Right atrium auricular region (tissue), 2 donors: ENCODE results near the gene PTAFR. TPM values are rescaled to one million over a fixed set of nuclear protein-coding genes. Genes with fewer than 3 reads are reported as not detected.

Experiments used
- DNase-seq: peaks from one replicate; pipeline ENCODE4 v3.0.0-alpha.2; 2019; ENCODE audit warnings: low spot score
- H3K27ac ChIP-seq, 2 donors: fragments of 200-600 bp; sonication (generic); 1 replicate in 1 of 2; 2 replicates in 1 of 2; pipeline ENCODE4 v1.5.1; 2016 to 2019
- H3K27me3 ChIP-seq, 2 donors: fragments of 200-600 bp; sonication (generic); one replicate each; pipeline versions ENCODE4 v1.5.1 to v1.6.0; 2017 to 2019
- H3K36me3 ChIP-seq: fragments of 200-600 bp; sonication (generic); one replicate; pipeline ENCODE4 v1.5.1; 2016
- H3K4me1 ChIP-seq, 2 donors: fragments of 200-600 bp; sonication (generic); one replicate each; pipeline versions ENCODE4 v1.5.1 to v1.6.0; 2017 to 2019
- H3K4me3 ChIP-seq, 2 donors: fragments of 200-600 bp; sonication (generic); 1 replicate in 1 of 2; 2 replicates in 1 of 2; pipeline ENCODE4 v1.5.1; 2017 to 2019; ENCODE audit warnings: mild to moderate bottlenecking in 1 of 2, moderate library complexity in 1 of 2
- H3K9me3 ChIP-seq, 2 donors: fragments of 200-600 bp; sonication (generic); one replicate each; pipeline ENCODE4 v1.5.1; 2019
- total RNA-seq, 2 donors: library from RNA; depleted of rRNA; stranded (reverse); fragments of >200 nt; gene quantifications; one replicate each; pipeline ENCODE4 v1.1.0, GENCODE V29; 2016
- TF ChIP-seq, protein P1 (sequence below), 2 donors: fragments of 200-600 bp; sonication (generic); IDR thresholded peaks; one replicate each; pipeline ENCODE4 v1.5.1; 2019; ENCODE audit warnings: antibody characterized with exemption in 2 of 2

Gene PTAFR
- total RNA-seq, 2 donors from 2014 or later: 1.3 to 4.6 TPM

DNA sequence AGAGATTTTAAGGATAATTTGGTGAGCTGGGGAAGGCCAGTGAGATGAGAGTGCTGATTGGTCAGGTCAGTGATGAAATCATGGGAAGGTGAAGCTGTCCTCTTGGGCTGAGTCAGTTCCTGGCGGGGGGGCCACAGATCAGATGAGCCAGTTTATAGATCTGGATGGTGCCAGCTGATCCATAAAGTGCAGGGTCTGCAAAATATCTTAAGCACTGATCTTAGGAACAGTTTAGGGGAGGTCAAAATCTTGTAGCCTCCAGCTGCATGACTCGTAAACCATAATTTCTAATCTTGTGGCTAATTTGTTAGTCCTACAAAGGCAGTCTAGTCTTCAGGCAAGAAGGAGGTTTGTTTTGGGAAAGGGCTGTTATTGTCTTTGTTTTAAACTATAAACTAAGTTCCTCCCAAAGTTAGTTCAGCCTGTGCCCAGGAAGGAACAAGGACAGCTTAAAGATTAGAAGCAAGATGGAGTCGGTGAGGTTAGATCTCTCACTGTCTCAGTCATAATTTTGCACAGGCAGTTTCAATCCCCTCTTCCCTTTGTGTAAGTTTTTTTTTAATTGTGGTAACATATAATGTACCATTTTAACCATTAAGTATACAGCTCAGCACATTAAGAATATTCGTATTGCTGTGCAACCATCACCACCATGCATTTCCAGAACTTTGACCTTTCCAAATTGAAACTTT lies 39.4 kb downstream of the PTAFR start:
- H3K4me1 ChIP-seq: no peaks in the 10 kb centered on the region
- DNase-seq: no peak
- no peaks in the 10 kb centered on the region for H3K36me3 ChIP-seq
- TF ChIP-seq, protein P1, sequence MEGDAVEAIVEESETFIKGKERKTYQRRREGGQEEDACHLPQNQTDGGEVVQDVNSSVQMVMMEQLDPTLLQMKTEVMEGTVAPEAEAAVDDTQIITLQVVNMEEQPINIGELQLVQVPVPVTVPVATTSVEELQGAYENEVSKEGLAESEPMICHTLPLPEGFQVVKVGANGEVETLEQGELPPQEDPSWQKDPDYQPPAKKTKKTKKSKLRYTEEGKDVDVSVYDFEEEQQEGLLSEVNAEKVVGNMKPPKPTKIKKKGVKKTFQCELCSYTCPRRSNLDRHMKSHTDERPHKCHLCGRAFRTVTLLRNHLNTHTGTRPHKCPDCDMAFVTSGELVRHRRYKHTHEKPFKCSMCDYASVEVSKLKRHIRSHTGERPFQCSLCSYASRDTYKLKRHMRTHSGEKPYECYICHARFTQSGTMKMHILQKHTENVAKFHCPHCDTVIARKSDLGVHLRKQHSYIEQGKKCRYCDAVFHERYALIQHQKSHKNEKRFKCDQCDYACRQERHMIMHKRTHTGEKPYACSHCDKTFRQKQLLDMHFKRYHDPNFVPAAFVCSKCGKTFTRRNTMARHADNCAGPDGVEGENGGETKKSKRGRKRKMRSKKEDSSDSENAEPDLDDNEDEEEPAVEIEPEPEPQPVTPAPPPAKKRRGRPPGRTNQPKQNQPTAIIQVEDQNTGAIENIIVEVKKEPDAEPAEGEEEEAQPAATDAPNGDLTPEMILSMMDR (IDR thresholded peaks at IDR 0.05): no peak
- no peak overlapping the region for H3K4me3 ChIP-seq
- no peaks in the 10 kb centered on the region for H3K27me3 ChIP-seq
- H3K9me3 ChIP-seq: peaks cover 0 to 4% of the 10 kb centered on the region in 2 donors
- no peak overlapping the region for H3K27ac ChIP-seq

DNA sequence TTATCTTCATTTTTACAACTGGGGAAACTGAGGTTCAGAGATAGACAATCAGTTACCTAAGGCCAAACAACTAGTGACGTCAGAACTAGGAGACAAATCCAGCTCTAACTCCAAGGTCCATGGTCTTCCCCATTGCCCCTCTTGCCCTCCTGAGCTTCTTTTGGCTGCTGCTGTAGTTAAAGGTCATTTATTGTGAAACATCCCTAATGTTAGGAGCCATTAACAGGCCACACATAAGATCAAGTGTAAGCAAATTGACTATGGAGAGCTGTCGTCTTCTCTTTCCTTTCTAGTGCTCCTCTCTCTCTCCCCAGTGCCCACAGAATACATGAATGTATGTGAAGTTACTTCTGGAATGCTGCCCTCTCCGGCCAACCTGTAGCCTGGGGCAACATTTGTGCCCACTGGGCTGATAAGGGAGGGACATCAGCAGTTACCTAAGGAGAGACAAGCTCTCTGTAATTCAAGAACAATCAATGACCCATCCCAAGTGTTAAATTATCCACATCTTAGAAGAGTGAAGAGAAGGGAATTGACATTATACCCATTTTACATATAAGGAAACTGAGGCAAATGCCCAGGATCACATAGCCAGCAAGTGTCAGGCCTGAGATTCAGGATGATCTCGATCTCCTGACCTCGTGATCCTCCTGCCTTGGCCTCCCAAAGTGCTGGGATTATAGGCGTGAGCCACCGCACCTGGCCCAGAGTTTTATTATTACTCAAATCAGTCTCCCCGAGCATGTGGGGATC lies 40.1 kb downstream of the PTAFR start:
- Histone ChIP-seq H3K9me3 (peaks cover 0 to 4% of the 10 kb centered on the region in 2 donors), H3K27me3 (no peaks in the 10 kb centered on the region), H3K27ac (no peak overlapping the region), H3K4me3 (no peak overlapping the region), H3K36me3 (no peaks in the 10 kb centered on the region), H3K4me1 (no peaks in the 10 kb centered on the region)
- TF ChIP-seq, protein P1 (IDR thresholded peaks at IDR 0.05): no peak
- no peak for DNase-seq

DNA sequence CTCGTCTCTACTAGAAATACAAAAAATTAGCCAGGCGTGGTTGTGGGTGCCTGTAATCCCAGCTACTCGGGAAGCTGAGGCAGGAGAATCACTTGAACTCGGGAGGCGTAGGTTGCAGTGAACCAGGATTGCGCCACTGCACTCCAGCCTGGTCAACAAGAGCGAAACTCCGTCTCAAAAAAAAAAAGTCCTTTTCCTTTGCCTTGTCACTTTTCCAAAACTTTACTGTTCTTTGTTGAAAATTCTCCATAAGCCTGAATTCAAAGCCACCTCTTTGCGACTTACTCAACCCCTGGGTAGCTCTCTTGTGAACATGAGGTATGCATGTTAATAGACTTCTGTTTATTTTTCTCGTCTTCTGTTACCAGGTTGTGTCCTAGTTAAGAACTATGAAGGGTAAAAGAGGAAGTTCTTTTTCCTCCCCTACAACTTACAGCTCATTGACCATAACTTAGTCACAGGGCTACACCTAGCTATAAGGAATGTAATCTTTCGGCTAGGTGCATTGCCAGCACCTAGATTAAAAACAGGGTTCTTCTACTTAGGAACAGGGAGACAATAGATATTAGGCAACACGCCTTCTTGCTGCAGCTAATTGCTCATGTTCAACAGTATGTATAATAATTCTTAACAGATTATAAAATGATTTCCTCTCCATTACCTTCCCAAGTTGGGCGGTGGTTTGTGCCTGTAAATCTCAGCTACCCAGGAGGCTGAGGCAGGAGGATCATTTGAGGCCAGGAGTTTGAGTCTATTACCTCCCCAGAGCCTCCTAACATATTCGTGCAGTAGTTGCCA lies 40.9 kb downstream of the PTAFR start:
- H3K4me1 ChIP-seq: no peaks in the 10 kb centered on the region
- H3K27me3 ChIP-seq: no peaks in the 10 kb centered on the region
- H3K4me3 ChIP-seq: no peak overlapping the region
- no peak overlapping the region for H3K27ac ChIP-seq
- H3K9me3 ChIP-seq: peaks cover 0 to 4% of the 10 kb centered on the region in 2 donors
- no peaks in the 10 kb centered on the region for H3K36me3 ChIP-seq
- TF ChIP-seq, protein P1 (IDR thresholded peaks at IDR 0.05): no peak
- no peak for DNase-seq

DNA sequence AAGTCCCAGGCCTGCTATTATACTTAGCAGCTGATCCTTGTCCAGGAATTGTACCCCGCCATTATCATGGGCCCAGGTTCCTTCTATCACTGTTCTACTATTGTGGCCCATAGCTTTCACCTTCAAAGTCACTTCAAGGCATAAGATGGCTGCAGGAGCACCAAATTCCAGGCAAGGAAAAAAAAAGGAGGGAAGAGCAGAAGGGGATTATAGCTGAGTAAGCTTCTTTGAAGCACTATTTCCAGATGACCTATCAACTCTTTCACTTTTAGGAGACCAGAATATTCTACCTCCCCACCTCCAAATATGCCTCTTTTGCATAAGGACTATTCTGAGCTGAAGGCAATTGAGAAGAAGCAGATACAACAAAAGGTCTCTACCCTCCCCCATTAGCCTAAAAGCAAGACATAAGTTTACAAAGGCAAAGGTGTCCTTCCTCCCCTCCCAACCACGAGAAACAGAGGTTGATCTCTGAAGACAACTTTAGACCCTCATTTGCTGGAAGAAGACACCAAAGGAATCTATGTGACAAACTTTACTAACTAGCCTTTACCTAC lies 41.8 kb downstream of the PTAFR start:
- no peak for DNase-seq
- H3K36me3 ChIP-seq: no peaks in the 10 kb centered on the region
- no peaks in the 10 kb centered on the region for H3K4me1 ChIP-seq
- no peak overlapping the region for H3K27ac ChIP-seq
- no peak overlapping the region for H3K4me3 ChIP-seq
- TF ChIP-seq, protein P1 (IDR thresholded peaks at IDR 0.05): no peak
- no peaks in the 10 kb centered on the region for H3K27me3 ChIP-seq
- H3K9me3 ChIP-seq: peaks cover 0 to 4% of the 10 kb centered on the region in 2 donors

DNA sequence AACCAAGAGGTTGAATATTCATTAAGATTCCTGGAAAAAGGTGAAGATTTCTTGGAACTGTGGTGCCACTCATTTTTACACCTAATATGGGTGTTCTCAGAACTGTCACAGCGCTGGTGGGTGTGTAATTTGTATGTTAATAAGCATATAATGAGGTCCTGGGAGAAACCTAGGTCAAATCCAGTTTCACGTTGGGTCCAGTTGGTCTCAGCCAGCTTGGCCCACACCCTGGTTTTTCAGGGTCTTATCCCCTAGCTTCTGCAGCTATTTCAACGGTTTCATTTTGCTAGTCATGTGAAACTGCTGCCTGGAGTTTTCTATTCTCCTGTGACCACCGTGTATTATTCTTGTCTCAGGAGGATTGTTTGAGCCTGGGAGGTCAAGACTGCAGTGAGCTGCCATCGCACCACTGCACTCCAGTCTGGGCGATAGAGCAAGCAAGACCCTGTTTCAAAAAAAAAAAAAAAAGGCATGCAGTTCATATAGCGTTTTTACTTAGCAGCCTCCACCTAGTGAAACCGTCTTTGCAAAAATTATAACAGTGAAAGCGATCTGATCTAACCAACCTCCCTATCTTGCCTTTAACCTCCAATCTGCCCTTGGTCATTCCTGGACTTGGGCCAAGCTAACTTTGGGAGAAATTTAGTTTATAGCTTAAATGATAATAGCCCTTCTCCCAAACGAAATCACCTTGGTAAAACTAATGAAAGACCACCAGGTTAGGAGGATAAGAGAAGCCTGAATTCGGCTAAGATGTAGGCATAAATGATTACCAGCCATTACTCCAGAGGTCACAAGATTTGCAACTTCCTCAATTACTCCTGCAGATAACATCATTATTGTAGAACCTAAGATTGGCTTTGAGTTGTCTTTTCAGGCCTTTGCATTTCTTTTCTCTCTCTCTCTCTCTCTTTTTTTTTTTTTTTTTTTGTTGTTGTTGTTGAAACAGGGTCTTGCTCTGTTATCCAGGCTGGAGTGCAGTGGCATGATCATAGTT lies 44.0 kb downstream of the PTAFR start:
- Histone ChIP-seq H3K27me3 (no peaks in the 10 kb centered on the region), H3K9me3 (peaks cover 0 to 4% of the 10 kb centered on the region in 2 donors), H3K27ac (no peak overlapping the region), H3K4me1 (no peaks in the 10 kb centered on the region), H3K4me3 (no peak overlapping the region), H3K36me3 (no peaks in the 10 kb centered on the region)
- TF ChIP-seq, protein P1 (IDR thresholded peaks at IDR 0.05): no peak
- DNase-seq: no peak
